ENCODE measurements around the gene BDKRB2. TPM values are rescaled to one million over a fixed set of nuclear protein-coding genes. Genes with fewer than 3 reads are reported as not detected.

Gene BDKRB2
- total RNA-seq (2022; extraction: Qiagen RNA extraction; ENCODE audit: low read depth): 3.2 to 6.6 TPM (median 5.9 TPM) in 5 replicates

GRCh38 chr14:96204151-96205058 lies at the start of gene BDKRB2:
Gene BDKRB2 (plus strand): TSS chr14:96204839. CDS start chr14:96237108, 32,269 bp downstream.

GRCh38 chr14:96255501-96256366 lies 51.1 kb downstream of the BDKRB2 start, which contains the start of gene BDKRB1:
Gene BDKRB1 (plus strand): TSS chr14:96256210. CDS start chr14:96263683, 7,473 bp downstream.

Other genes starting within 250 kb of the BDKRB2 start
- gene C14orf132, start 165.5 kb upstream of the BDKRB2 start, total RNA-seq (2022; extraction: Qiagen RNA extraction; ENCODE audit: low read depth): 4.0 to 6.2 TPM (median 5.2 TPM) in 5 replicates
- gene BDKRB1, start 51.4 kb downstream of the BDKRB2 start, total RNA-seq (2022; extraction: Qiagen RNA extraction; ENCODE audit: low read depth): 0.58 to 2.3 TPM (median 1.3 TPM) in 5 replicates
- 7.7 to 10.1 TPM (median 9.2 TPM) in 5 replicates for gene ATG2B, start 158.5 kb downstream of the BDKRB2 start, total RNA-seq (2022; extraction: Qiagen RNA extraction; ENCODE audit: low read depth)
- 17.4 to 26.6 TPM (median 20.8 TPM) in 5 replicates for gene GSKIP, start 158.7 kb downstream of the BDKRB2 start, total RNA-seq (2022; extraction: Qiagen RNA extraction; ENCODE audit: low read depth)
- gene AK7, start 187.3 kb downstream of the BDKRB2 start, total RNA-seq (2022; extraction: Qiagen RNA extraction; ENCODE audit: low read depth): 1.6 to 2.7 TPM (median 2.5 TPM) in 5 replicates